ENCODE results near the gene NOL3. TPM values are rescaled to one million over a fixed set of nuclear protein-coding genes. Genes with fewer than 3 reads are reported as not detected.

Gene NOL3
- total RNA-seq, 4 donors from 2014 or later: 77.5 to 231 (median 173) TPM

- no peak for TF ChIP-seq CTCF (IDR thresholded peaks at IDR 0.05 in 4 of 5, conservative IDR thresholded peaks at IDR 0.05 in 1 of 5)
- no peak for TF ChIP-seq POLR2A (IDR thresholded peaks at IDR 0.05)
- Histone ChIP-seq H3K9me3 (no peaks in the 10 kb centered on the region), H3K36me3 (no peaks in the 10 kb centered on the region), H3K4me3 (no peak overlapping the region), H3K4me1 (peaks cover 34 to 54% of the 10 kb centered on the region in 2 donors), H3K27me3 (no peaks in the 10 kb centered on the region), H3K27ac (peak overlapping the region; percentile 15 to 100 (median 95))
- ATAC-seq: no peak
- intact Hi-C loops (cut with DNase I; ENCODE audit: low total_unique reads) (no loop called here), in situ Hi-C loops (cut with MboI; ENCODE audit: low sequenced_read_pairs in 4 of 4) (no loop called here)
- DNase-seq: no peak
Observed at GRCh38 chr16:67176662-67177061, 6.3 kb downstream of the NOL3 start.

- no peaks in the 10 kb centered on the region for H3K9me3 ChIP-seq
- H3K4me1 ChIP-seq: peaks cover 31 to 43% of the 10 kb centered on the region in 2 donors
- H3K36me3 ChIP-seq: no peaks in the 10 kb centered on the region
- peak overlapping the region; percentile 45 to 100 (median 95) for H3K27ac ChIP-seq
- peak in 1 of 2 donors; percentile 75 for DNase-seq
- TF ChIP-seq CTCF (IDR thresholded peaks at IDR 0.05 in 4 of 5, conservative IDR thresholded peaks at IDR 0.05 in 1 of 5) (peak in 1 of 5 experiments; percentile 33), POLR2A (IDR thresholded peaks at IDR 0.05) (peak in 1 of 2 donors; percentile 19)
- H3K27me3 ChIP-seq: no peaks in the 10 kb centered on the region
- H3K4me3 ChIP-seq: peak overlapping the region; percentile 40 to 69 (median 50)
- in situ Hi-C loops (cut with MboI; ENCODE audit: low sequenced_read_pairs in 4 of 4) (no loop called here), intact Hi-C loops (cut with DNase I; ENCODE audit: low total_unique reads) (no loop called here)
- peak in 1 of 2 donors; percentile 7 for ATAC-seq
Observed at GRCh38 chr16:67177743-67178699, 7.7 kb downstream of the NOL3 start.

- H3K27me3 ChIP-seq: no peaks in the 10 kb centered on the region
Observed at GRCh38 chr16:67179421-67180080, 9.2 kb downstream of the NOL3 start.

GRCh38 chr16:67180166-67180565 is 9.8 kb downstream of the NOL3 start:
- Histone ChIP-seq H3K27ac (no peak overlapping the region), H3K27me3 (no peaks in the 10 kb centered on the region), H3K36me3 (no peaks in the 10 kb centered on the region), H3K4me1 (peaks cover 33 to 35% of the 10 kb centered on the region in 2 donors), H3K9me3 (no peaks in the 10 kb centered on the region), H3K4me3 (no peak overlapping the region)
- intact Hi-C loops (cut with DNase I; ENCODE audit: low total_unique reads) (no loop called here), in situ Hi-C loops (cut with MboI; ENCODE audit: low sequenced_read_pairs in 4 of 4) (no loop called here)
- no peak for DNase-seq
- no peak for ATAC-seq
- no peak for TF ChIP-seq CTCF (IDR thresholded peaks at IDR 0.05 in 4 of 5, conservative IDR thresholded peaks at IDR 0.05 in 1 of 5)
- no peak for TF ChIP-seq POLR2A (IDR thresholded peaks at IDR 0.05)

More at GRCh38 chr16:67179421-67180080, 9.2 kb downstream of the NOL3 start:
- in situ Hi-C loops (cut with MboI; ENCODE audit: low sequenced_read_pairs in 4 of 4) (no loop called here), intact Hi-C loops (cut with DNase I; ENCODE audit: low total_unique reads) (no loop called here)
- peaks cover 33% of the 10 kb centered on the region in 2 donors for H3K4me1 ChIP-seq
- DNase-seq: no peak
- H3K27ac ChIP-seq: no peak overlapping the region
- H3K36me3 ChIP-seq: no peaks in the 10 kb centered on the region
- H3K9me3 ChIP-seq: no peaks in the 10 kb centered on the region
- TF ChIP-seq CTCF (IDR thresholded peaks at IDR 0.05 in 4 of 5, conservative IDR thresholded peaks at IDR 0.05 in 1 of 5) (no peak), POLR2A (IDR thresholded peaks at IDR 0.05) (no peak)
- no peak overlapping the region for H3K4me3 ChIP-seq
- ATAC-seq: no peak
